ENCODE results near the gene ZNF407. TPM values are rescaled to one million over a fixed set of nuclear protein-coding genes. Genes with fewer than 3 reads are reported as not detected.
"Not testable (repeated sequence)": the region's sequence is repeated elsewhere in the genome, so short reads cannot be mapped to it uniquely, and the experiment has no call there.

The ZNF407 gene
- total and polyA plus RNA-seq, 11 donors, result 3.8 to 14.7 (median 11.5) TPM

GRCh38 chr18:74967438-74967837, 369.8 kb downstream of the ZNF407 start:
- no peak overlapping the region for H3K27ac ChIP-seq
- intact Hi-C loops (cut with DNase I), result loop anchor here in 5 of 10 donors (10.0 kb wide), 4 partner anchors 177 to 313 kb away; no protein-coding TSS in a partner anchor
- peaks cover 0 to 12% (median 0%) of the 10 kb centered on the region in 12 donors for H3K9me3 ChIP-seq
- TF ChIP-seq POLR2A (IDR thresholded peaks at IDR 0.05), result no peak
- TF ChIP-seq CTCF (IDR thresholded peaks at IDR 0.05), result no peak
- DNase-seq (no peak), ATAC-seq (no peak)
- H3K27me3 ChIP-seq, result no peaks in the 10 kb centered on the region
- H3K36me3 ChIP-seq, result no peaks in the 10 kb centered on the region
- 89 to 94% (median 91%) methylated on average over 3 of the region's 3 CpGs for WGBS, 4 donors
- H3K4me1 ChIP-seq, result peaks cover 0 to 10% (median 0%) of the 10 kb centered on the region in 12 donors
- no peak overlapping the region for H3K4me3 ChIP-seq

- H3K9me3 ChIP-seq, result peaks cover 0 to 12% (median 0%) of the 10 kb centered on the region in 12 donors
- intact Hi-C loops (cut with DNase I), result loop anchor here in 5 of 10 donors (10.0 kb wide), 4 partner anchors 177 to 313 kb away; no protein-coding TSS in a partner anchor
- TF ChIP-seq POLR2A (IDR thresholded peaks at IDR 0.05) (no peak), CTCF (IDR thresholded peaks at IDR 0.05) (no peak)
- 97 to 100% (median 98%) methylated on average over 2 of the region's 2 CpGs for WGBS, 4 donors
- ATAC-seq (no peak), DNase-seq (no peak)
- H3K27ac ChIP-seq, result no peak overlapping the region
- no peaks in the 10 kb centered on the region for H3K36me3 ChIP-seq
- H3K4me1 ChIP-seq, result peaks cover 0 to 10% (median 0%) of the 10 kb centered on the region in 12 donors
- H3K27me3 ChIP-seq, result no peaks in the 10 kb centered on the region
- no peak overlapping the region for H3K4me3 ChIP-seq
These were observed 370.3 kb downstream of the ZNF407 start for GRCh38 chr18:74967979-74968378.

GRCh38 chr18:74971358-74971757, 373.7 kb downstream of the ZNF407 start:
- H3K9me3 ChIP-seq; H3K36me3 ChIP-seq; H3K4me3 ChIP-seq; ATAC-seq; H3K27me3 ChIP-seq; H3K4me1 ChIP-seq; intact Hi-C loops (cut with DNase I); DNase-seq; H3K27ac ChIP-seq: not testable (repeated sequence)
- 60 to 77% (median 68%) methylated on average over 4 of the region's 4 CpGs for WGBS, 4 donors

GRCh38 chr18:74971776-74972175, 374.1 kb downstream of the ZNF407 start:
- 28 to 83% (median 81%) methylated on average over 2 of the region's 2 CpGs for WGBS, 4 donors
- H3K4me1 ChIP-seq; intact Hi-C loops (cut with DNase I); H3K27ac ChIP-seq; DNase-seq; H3K4me3 ChIP-seq; H3K9me3 ChIP-seq; H3K36me3 ChIP-seq; H3K27me3 ChIP-seq; ATAC-seq: not testable (repeated sequence)

GRCh38 chr18:74972354-74972753, 374.7 kb downstream of the ZNF407 start:
- H3K4me3 ChIP-seq, result no peak overlapping the region
- 34 to 43% (median 36%) methylated on average over 1 of the region's 1 CpG for WGBS, 4 donors

More at GRCh38 chr18:74972354-74972753, 374.7 kb downstream of the ZNF407 start:
- no peaks in the 10 kb centered on the region for H3K9me3 ChIP-seq
- TF ChIP-seq POLR2A (IDR thresholded peaks at IDR 0.05), result no peak
- TF ChIP-seq CTCF (IDR thresholded peaks at IDR 0.05), result no peak
- no peaks in the 10 kb centered on the region for H3K36me3 ChIP-seq
- intact Hi-C loops (cut with DNase I), result no loop called here
- no peak for DNase-seq
- H3K27ac ChIP-seq, result no peak overlapping the region
- no peaks in the 10 kb centered on the region for H3K27me3 ChIP-seq
- H3K4me1 ChIP-seq, result peaks cover 0 to 4% (median 0%) of the 10 kb centered on the region in 12 donors
- ATAC-seq, result no peak

Measured in heart left ventricle (tissue), 16 donors.